ENCODE data around the gene NDUFB8.

Gene NDUFB8

GRCh38 chr10:100571084-100571856, 41.6 kb upstream of the NDUFB8 start:
- TF ChIP-seq SPI1 (IDR thresholded peaks at IDR 0.05; ENCODE audit: borderline replicate concordance, low read depth) (0 out of 2 replicates have a peak, but pooled peaks have one; percentile 9), GABPA (IDR thresholded peaks at IDR 0.05; ENCODE audit: low read depth) (no peak), CTCF (IDR thresholded peaks at IDR 0.05; ENCODE audit: insufficient read depth, low read length) (no peak)
- no peak overlapping the region for H3K27ac ChIP-seq (replicated peaks)
- DNase-seq (ENCODE audit: low read depth in 1 of 2, low spot score in 1 of 2), result no peak
- peaks cover 19% of the 10 kb centered on the region for H3K27me3 ChIP-seq (ENCODE audit: insufficient read depth, poor library complexity, severe bottlenecking)
- no peak overlapping the region for H3K4me3 ChIP-seq (replicated peaks; ENCODE audit: insufficient read depth, low read length)

GRCh38 chr10:100570506-100570905, 40.8 kb upstream of the NDUFB8 start:
- Histone ChIP-seq H3K27ac (replicated peaks) (no peak overlapping the region), H3K4me3 (replicated peaks; ENCODE audit: insufficient read depth, low read length) (no peak overlapping the region), H3K27me3 (ENCODE audit: insufficient read depth, poor library complexity, severe bottlenecking) (peaks cover 19% of the 10 kb centered on the region)
- no peak for DNase-seq (ENCODE audit: low read depth in 1 of 2, low spot score in 1 of 2)
- TF ChIP-seq POLR2AphosphoS5 (IDR thresholded peaks at IDR 0.05; ENCODE audit: low read depth) (no peak), SPI1 (IDR thresholded peaks at IDR 0.05; ENCODE audit: borderline replicate concordance, low read depth) (no peak), REST (IDR thresholded peaks at IDR 0.05; ENCODE audit: insufficient replicate concordance, low read depth) (no peak), CTCF (IDR thresholded peaks at IDR 0.05; ENCODE audit: insufficient read depth, low read length) (no peak), GABPA (IDR thresholded peaks at IDR 0.05; ENCODE audit: low read depth) (no peak)

GRCh38 chr10:100569687-100570481, 40.2 kb upstream of the NDUFB8 start:
- Histone ChIP-seq H3K4me3 (replicated peaks; ENCODE audit: insufficient read depth, low read length) (no peak overlapping the region), H3K27me3 (ENCODE audit: insufficient read depth, poor library complexity, severe bottlenecking) (peaks cover 19% of the 10 kb centered on the region), H3K27ac (replicated peaks) (no peak overlapping the region)
- TF ChIP-seq REST (IDR thresholded peaks at IDR 0.05; ENCODE audit: insufficient replicate concordance, low read depth) (no peak), CTCF (IDR thresholded peaks at IDR 0.05; ENCODE audit: insufficient read depth, low read length) (no peak), GABPA (IDR thresholded peaks at IDR 0.05; ENCODE audit: low read depth) (no peak), POLR2AphosphoS5 (IDR thresholded peaks at IDR 0.05; ENCODE audit: low read depth) (no peak), SPI1 (IDR thresholded peaks at IDR 0.05; ENCODE audit: borderline replicate concordance, low read depth) (no peak)
- no peak for DNase-seq (ENCODE audit: low read depth in 1 of 2, low spot score in 1 of 2)

Measured in HL-60 (cell line).